ENCODE data around the gene EIF2S3B. TPM values are rescaled to one million over a fixed set of nuclear protein-coding genes. Genes with fewer than 3 reads are reported as not detected.

EIF2S3B gene
- total RNA-seq, 1 experiment from 2014 or later = 0.95 TPM

GRCh38 chr12:10501030-10501429 is 4.7 kb upstream of the EIF2S3B start:
- H2AFZ ChIP-seq (ENCODE audit: low read length) = peak overlapping the region; percentile 53; the same call in 1 of the 2 replicates
- intact Hi-C loops (cut with micrococcal nuclease) = loop anchor here (1.0 to 10.0 kb wide), 4 partner anchors 62 to 265 kb away; no protein-coding TSS in a partner anchor
- CTCF ChIA-PET = interaction anchor here (1.0 kb wide), 1 partner anchor 134 kb away, joined by 3 read pairs; no protein-coding TSS in a partner anchor

GRCh38 chr12:10503460-10503859 is 2.2 kb upstream of the EIF2S3B start:
- no peak overlapping the region for H2AFZ ChIP-seq (ENCODE audit: low read length)
- H3K9ac ChIP-seq (ENCODE audit: low read length) = no peak overlapping the region
- H3K36me3 ChIP-seq (ENCODE audit: low read depth, low read length) = no peaks in the 10 kb centered on the region
- H4K20me1 ChIP-seq (ENCODE audit: low read length) = no peaks in the 10 kb centered on the region
- no peaks in the 10 kb centered on the region for H3K27me3 ChIP-seq (ENCODE audit: low read length)
- H3K4me2 ChIP-seq (ENCODE audit: low read length) = no peak overlapping the region
- no peak for TF ChIP-seq CTCF (conservative IDR thresholded peaks at IDR 0.05; ENCODE audit: low read depth, low read length)
- no peak for TF ChIP-seq EZH2 (IDR thresholded peaks at IDR 0.05; ENCODE audit: low read length, unreplicated experiment)
- no peak for TF ChIP-seq EZH2phosphoT487 (IDR thresholded peaks at IDR 0.05; ENCODE audit: borderline replicate concordance, low read length)
- no peaks in the 10 kb centered on the region for H3K4me1 ChIP-seq (ENCODE audit: insufficient read depth, low read length)
- no TSS peak for BruUV-seq (replicated peaks)
- no peak for DNase-seq
- H3K27ac ChIP-seq (ENCODE audit: low read length) = no peak overlapping the region
- ATAC-seq = no peak
- intact Hi-C loops (cut with micrococcal nuclease) = loop anchor here (10.0 kb wide), 1 partner anchor 139 kb away; no protein-coding TSS in a partner anchor
- CTCF ChIA-PET = no interaction called here
- H3K9me2 ChIP-seq (replicated peaks; ENCODE audit: low read length) = no peaks in the 10 kb centered on the region
- H3K9me3 ChIP-seq (ENCODE audit: low read length) = no peaks in the 10 kb centered on the region
- H3K79me2 ChIP-seq (ENCODE audit: low read length) = no peaks in the 10 kb centered on the region
- POLR2A ChIA-PET (ENCODE audit: unreplicated experiment) = no interaction called here
- H3F3A ChIP-seq (ENCODE audit: low read length, unreplicated experiment) = no peaks in the 10 kb centered on the region
- no peak overlapping the region for H3K4me3 ChIP-seq (ENCODE audit: low read length)

More at GRCh38 chr12:10501030-10501429, 4.7 kb upstream of the EIF2S3B start:
- H4K20me1 ChIP-seq (ENCODE audit: low read length) = no peaks in the 10 kb centered on the region
- H3K79me2 ChIP-seq (ENCODE audit: low read length) = no peaks in the 10 kb centered on the region
- POLR2A ChIA-PET (ENCODE audit: unreplicated experiment) = no interaction called here
- H3K36me3 ChIP-seq (ENCODE audit: low read depth, low read length) = no peaks in the 10 kb centered on the region
- DNase-seq (peak; percentile 25), ATAC-seq (no peak)
- peak overlapping the region; percentile 34; the same call in 1 of the 2 replicates for H3K4me2 ChIP-seq (ENCODE audit: low read length)
- H3K9me2 ChIP-seq (replicated peaks; ENCODE audit: low read length) = no peaks in the 10 kb centered on the region
- no peak overlapping the region for H3K9ac ChIP-seq (ENCODE audit: low read length)
- BruUV-seq (replicated peaks) = no TSS peak
- no peak overlapping the region for H3K27ac ChIP-seq (ENCODE audit: low read length)
- no peaks in the 10 kb centered on the region for H3K4me1 ChIP-seq (ENCODE audit: insufficient read depth, low read length)
- H3K27me3 ChIP-seq (ENCODE audit: low read length) = no peaks in the 10 kb centered on the region
- H3K9me3 ChIP-seq (ENCODE audit: low read length) = no peaks in the 10 kb centered on the region
- TF ChIP-seq EZH2phosphoT487 (IDR thresholded peaks at IDR 0.05; ENCODE audit: borderline replicate concordance, low read length) = no peak
- TF ChIP-seq CTCF (conservative IDR thresholded peaks at IDR 0.05; ENCODE audit: low read depth, low read length) = peak; percentile 47
- TF ChIP-seq EZH2 (IDR thresholded peaks at IDR 0.05; ENCODE audit: low read length, unreplicated experiment) = no peak
- H3F3A ChIP-seq (ENCODE audit: low read length, unreplicated experiment) = no peaks in the 10 kb centered on the region
- H3K4me3 ChIP-seq (ENCODE audit: low read length) = no peak overlapping the region

GRCh38 chr12:10511756-10512355 is 6.2 kb downstream of the EIF2S3B start:
- TF ChIP-seq CTCF (conservative IDR thresholded peaks at IDR 0.05; ENCODE audit: low read depth, low read length) (no peak), EZH2phosphoT487 (IDR thresholded peaks at IDR 0.05; ENCODE audit: borderline replicate concordance, low read length) (no peak), EZH2 (IDR thresholded peaks at IDR 0.05; ENCODE audit: low read length, unreplicated experiment) (no peak)
- Histone ChIP-seq H2AFZ (ENCODE audit: low read length) (no peak overlapping the region), H4K20me1 (ENCODE audit: low read length) (no peaks in the 10 kb centered on the region), H3K4me1 (ENCODE audit: insufficient read depth, low read length) (peaks cover 4% of the 10 kb centered on the region; the same call in 1 of the 2 replicates), H3K27me3 (ENCODE audit: low read length) (no peaks in the 10 kb centered on the region), H3K4me3 (ENCODE audit: low read length) (no peak overlapping the region), H3K4me2 (ENCODE audit: low read length) (no peak overlapping the region), H3K9me3 (ENCODE audit: low read length) (no peaks in the 10 kb centered on the region), H3K9me2 (replicated peaks; ENCODE audit: low read length) (no peaks in the 10 kb centered on the region), H3F3A (ENCODE audit: low read length, unreplicated experiment) (no peaks in the 10 kb centered on the region), H3K79me2 (ENCODE audit: low read length) (no peaks in the 10 kb centered on the region), H3K27ac (ENCODE audit: low read length) (no peak overlapping the region), H3K36me3 (ENCODE audit: low read depth, low read length) (no peaks in the 10 kb centered on the region), H3K9ac (ENCODE audit: low read length) (no peak overlapping the region)
- no peak for DNase-seq
- POLR2A ChIA-PET (ENCODE audit: unreplicated experiment) = no interaction called here
- intact Hi-C loops (cut with micrococcal nuclease) = no loop called here
- CTCF ChIA-PET = no interaction called here
- BruUV-seq (replicated peaks) = no TSS peak
- ATAC-seq = no peak

Measured in PC-3 (cell line).